Activated naive CD8-positive, alpha-beta T cell treated with anti-CD3 and anti-CD28 coated beads, Interleukin-2, amount 50 U/mL, for 24 hours (primary cell): Measurements from ENCODE around the gene ACSL4.

Experiments
- ATAC-seq: fragments of 150-1000 bp; cut with Tn5 transposase; one replicate; pipeline ENCODE4 v1.10.0; 2021
- DNase-seq: peaks from one replicate; pipeline ENCODE4 v3.0.0; 2021
- H3K27ac Mint-ChIP-seq: one replicate; pipeline ENCODE4 v1.8.0; 2021; ENCODE audit warnings: mild to moderate bottlenecking, mixed read lengths
- H3K27me3 Mint-ChIP-seq: one replicate; pipeline ENCODE4 v1.8.0; 2021; ENCODE audit warnings: mixed read lengths
- H3K36me3 Mint-ChIP-seq: one replicate; pipeline ENCODE4 v1.8.0; 2021; ENCODE audit warnings: low read depth, mixed read lengths
- H3K4me1 Mint-ChIP-seq: one replicate; pipeline ENCODE4 v1.8.0; 2021; ENCODE audit warnings: mixed read lengths
- H3K4me3 Mint-ChIP-seq: one replicate; pipeline ENCODE4 v1.8.0; 2021; ENCODE audit warnings: mild to moderate bottlenecking, moderate library complexity, mixed read lengths
- H3K9me3 Mint-ChIP-seq: one replicate; pipeline ENCODE4 v1.8.0; 2021; ENCODE audit warnings: mixed read lengths

The ACSL4 gene

DNA sequence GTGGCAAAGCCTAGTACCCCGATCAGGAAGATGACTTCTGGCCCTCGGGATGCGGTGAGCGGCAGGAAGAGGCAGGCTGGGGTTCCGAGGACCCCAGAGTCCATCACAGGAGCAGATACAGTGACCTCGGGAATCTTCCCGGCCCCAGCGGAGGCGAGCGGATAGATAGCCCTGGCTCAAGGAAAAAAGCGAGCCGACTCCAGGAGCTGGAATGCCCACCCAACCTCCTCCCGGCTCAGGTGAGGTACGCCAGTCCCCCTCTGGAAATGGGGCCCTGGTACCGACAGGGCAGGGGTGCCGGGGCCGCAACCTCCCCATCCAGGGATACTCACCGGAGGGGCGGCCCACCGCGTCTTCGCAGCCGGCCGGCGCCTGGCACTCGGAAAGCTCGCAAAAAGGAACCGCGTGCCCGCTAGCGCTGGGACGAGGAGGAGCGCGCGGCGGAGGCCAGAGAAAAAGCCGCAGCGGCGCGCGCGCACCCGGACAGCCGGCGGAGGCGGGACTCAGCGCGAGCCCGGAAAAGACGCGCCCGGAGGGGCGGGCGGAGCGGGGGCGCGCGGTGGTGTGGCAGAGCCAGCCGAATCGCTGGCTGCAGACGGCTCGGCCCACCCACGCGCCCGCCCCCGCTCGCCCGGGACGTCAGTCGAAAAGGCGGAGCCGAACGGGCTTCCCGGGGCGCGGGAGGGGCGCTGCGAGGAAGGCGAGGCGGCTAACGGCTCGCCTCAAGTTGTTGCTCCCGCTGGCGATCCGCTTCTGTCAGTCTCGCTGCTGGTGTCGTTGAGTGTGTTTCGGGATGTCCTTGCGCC is at the start of gene ACSL4:
TSS of gene ACSL4 (minus strand) at position 451 of the 806 bp plus-strand sequence. CDS start 49,894 bp downstream, outside the sequence.
- H3K4me3 Mint-ChIP-seq: peak within 1 kb of the TSS; percentile 99
- H3K36me3 Mint-ChIP-seq: peaks cover 30% of the 10 kb centered on the region
- peak within 1 kb of the TSS; percentile 100 for H3K27ac Mint-ChIP-seq
- no peaks in the 10 kb centered on the region for H3K9me3 Mint-ChIP-seq
- H3K27me3 Mint-ChIP-seq: no peaks in the 10 kb centered on the region
- peak; percentile 86 for DNase-seq
- ATAC-seq: peak; percentile 74
- H3K4me1 Mint-ChIP-seq: peaks cover 45% of the 10 kb centered on the region

GRCh38 chrX:109777749-109778148 is 44.7 kb upstream of the ACSL4 start:
- no peak for DNase-seq
- Mint-ChIP-seq H3K4me1 (peaks cover 35% of the 10 kb centered on the region), H3K27me3 (no peaks in the 10 kb centered on the region), H3K36me3 (no peaks in the 10 kb centered on the region), H3K4me3 (no peak overlapping the region), H3K9me3 (no peaks in the 10 kb centered on the region), H3K27ac (no peak overlapping the region)
- ATAC-seq: no peak

DNA sequence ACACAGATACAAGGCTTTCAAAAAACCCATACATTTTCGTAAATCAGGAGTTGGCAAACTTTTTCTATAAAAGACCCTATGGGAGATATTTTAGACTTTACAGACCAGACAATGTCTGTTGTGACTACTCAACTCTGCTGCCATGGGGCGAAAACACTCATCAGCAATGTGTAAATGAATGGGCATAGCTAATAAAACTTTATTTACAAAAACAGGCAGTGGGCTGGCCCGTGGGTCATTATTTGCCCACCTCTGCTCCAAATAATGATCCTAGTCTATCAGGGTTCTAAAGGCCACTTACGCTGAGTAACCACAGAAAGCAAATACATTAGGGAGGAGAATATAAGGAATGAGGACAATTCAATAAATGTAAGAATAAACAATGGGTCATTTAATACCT is 43.9 kb upstream of the ACSL4 start:
- no peaks in the 10 kb centered on the region for H3K36me3 Mint-ChIP-seq
- H3K4me1 Mint-ChIP-seq: peaks cover 28% of the 10 kb centered on the region
- no peaks in the 10 kb centered on the region for H3K9me3 Mint-ChIP-seq
- no peaks in the 10 kb centered on the region for H3K27me3 Mint-ChIP-seq
- no peak overlapping the region for H3K4me3 Mint-ChIP-seq
- no peak overlapping the region for H3K27ac Mint-ChIP-seq
- DNase-seq: no peak
- ATAC-seq: no peak

- no peak for ATAC-seq
- DNase-seq: no peak
- no peaks in the 10 kb centered on the region for H3K36me3 Mint-ChIP-seq
- peaks cover 27% of the 10 kb centered on the region for H3K4me1 Mint-ChIP-seq
- no peaks in the 10 kb centered on the region for H3K9me3 Mint-ChIP-seq
- H3K27me3 Mint-ChIP-seq: no peaks in the 10 kb centered on the region
- H3K27ac Mint-ChIP-seq: no peak overlapping the region
- no peak overlapping the region for H3K4me3 Mint-ChIP-seq
These were observed 43.4 kb upstream of the ACSL4 start for GRCh38 chrX:109776432-109776831.

DNA sequence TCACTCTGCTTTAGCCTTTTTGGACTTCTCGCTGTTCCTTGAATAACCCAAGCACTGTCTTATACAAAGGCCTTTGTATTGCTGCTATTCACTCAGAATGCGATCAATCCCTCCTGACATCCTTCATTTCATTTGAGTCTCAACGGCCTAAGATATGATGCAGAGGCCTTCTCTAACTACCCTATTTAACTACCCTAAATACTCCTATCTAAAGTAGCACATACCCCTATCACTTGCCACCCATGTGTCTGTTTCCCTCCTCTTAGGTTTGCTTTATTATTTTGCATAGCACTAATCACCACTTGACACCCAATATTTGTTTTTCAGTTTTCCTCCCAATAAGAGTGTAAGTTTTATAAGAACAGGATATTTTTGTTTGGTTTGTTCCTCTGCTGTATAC is 42.3 kb upstream of the ACSL4 start:
- no peak overlapping the region for H3K27ac Mint-ChIP-seq
- H3K9me3 Mint-ChIP-seq: no peaks in the 10 kb centered on the region
- no peaks in the 10 kb centered on the region for H3K27me3 Mint-ChIP-seq
- H3K4me3 Mint-ChIP-seq: no peak overlapping the region
- DNase-seq (no peak), ATAC-seq (no peak)
- peaks cover 22% of the 10 kb centered on the region for H3K4me1 Mint-ChIP-seq
- H3K36me3 Mint-ChIP-seq: no peaks in the 10 kb centered on the region

- ATAC-seq (peak; percentile 97), DNase-seq (no peak)
- H3K27me3 Mint-ChIP-seq: no peaks in the 10 kb centered on the region
- peak overlapping the region; percentile 18 for H3K27ac Mint-ChIP-seq
- H3K4me1 Mint-ChIP-seq: peaks cover 22% of the 10 kb centered on the region
- H3K4me3 Mint-ChIP-seq: no peak overlapping the region
- no peaks in the 10 kb centered on the region for H3K9me3 Mint-ChIP-seq
- H3K36me3 Mint-ChIP-seq: no peaks in the 10 kb centered on the region
These were observed 41.6 kb upstream of the ACSL4 start for GRCh38 chrX:109774706-109775105.

DNA sequence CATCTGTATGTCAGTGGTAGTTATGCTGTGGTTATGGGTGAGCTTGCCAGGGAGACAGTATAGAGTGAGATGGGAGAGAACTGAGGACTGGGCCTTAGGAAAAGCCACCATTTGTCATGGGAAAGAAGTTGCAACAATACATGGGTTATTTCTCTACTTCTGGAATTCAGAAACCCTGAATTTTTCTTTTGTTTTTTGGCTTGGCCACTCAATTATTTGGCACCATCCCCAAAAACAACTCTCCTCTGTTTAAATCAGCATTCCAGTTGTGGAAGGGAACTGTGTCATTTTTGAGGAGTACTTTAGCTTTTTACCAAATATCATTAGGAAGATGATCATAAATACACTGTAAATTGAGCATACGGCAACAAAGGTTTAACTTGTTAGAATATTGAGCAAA is 41.1 kb upstream of the ACSL4 start:
- H3K36me3 Mint-ChIP-seq: no peaks in the 10 kb centered on the region
- no peak overlapping the region for H3K4me3 Mint-ChIP-seq
- no peak for ATAC-seq

GRCh38 chrX:109773374-109773773 is 40.3 kb upstream of the ACSL4 start:
- H3K36me3 Mint-ChIP-seq: no peaks in the 10 kb centered on the region
- no peak overlapping the region for H3K4me3 Mint-ChIP-seq
- H3K27ac Mint-ChIP-seq: peak overlapping the region; percentile 56
- DNase-seq (no peak), ATAC-seq (no peak)
- peaks cover 22% of the 10 kb centered on the region for H3K4me1 Mint-ChIP-seq
- peaks cover 5% of the 10 kb centered on the region for H3K9me3 Mint-ChIP-seq
- no peaks in the 10 kb centered on the region for H3K27me3 Mint-ChIP-seq

More for the DNA sequence above, 41.1 kb upstream of the ACSL4 start:
- peak overlapping the region; percentile 59 for H3K27ac Mint-ChIP-seq
- peaks cover 5% of the 10 kb centered on the region for H3K9me3 Mint-ChIP-seq
- DNase-seq: no peak
- H3K27me3 Mint-ChIP-seq: no peaks in the 10 kb centered on the region
- peaks cover 22% of the 10 kb centered on the region for H3K4me1 Mint-ChIP-seq

DNA sequence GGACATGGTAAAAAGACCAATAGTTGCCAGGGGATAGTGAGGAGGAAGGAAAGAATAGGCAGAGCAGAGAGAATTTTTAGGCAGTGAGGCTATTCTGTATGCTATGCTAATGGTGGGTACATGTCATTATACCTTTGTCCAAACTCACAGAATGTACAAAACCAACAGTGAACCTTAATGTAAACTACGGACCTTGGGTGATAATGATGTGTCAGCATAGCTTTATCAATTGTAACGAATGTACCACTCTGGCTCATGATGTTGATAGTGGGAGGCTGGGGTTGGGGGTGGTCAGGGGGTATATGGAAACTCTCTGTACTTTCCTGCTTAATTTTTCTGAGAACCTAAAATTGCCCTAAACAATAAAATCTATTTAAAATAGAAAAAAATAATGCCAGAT is 37.7 kb upstream of the ACSL4 start:
- Mint-ChIP-seq H3K4me3 (no peak overlapping the region), H3K27me3 (peaks cover 2% of the 10 kb centered on the region), H3K27ac (no peak overlapping the region), H3K36me3 (no peaks in the 10 kb centered on the region), H3K9me3 (peaks cover 5% of the 10 kb centered on the region), H3K4me1 (peaks cover 22% of the 10 kb centered on the region)
- ATAC-seq (no peak), DNase-seq (no peak)

- H3K4me1 Mint-ChIP-seq: peaks cover 7% of the 10 kb centered on the region
- no peaks in the 10 kb centered on the region for H3K36me3 Mint-ChIP-seq
- peaks cover 12% of the 10 kb centered on the region for H3K27me3 Mint-ChIP-seq
- H3K9me3 Mint-ChIP-seq: no peaks in the 10 kb centered on the region
- no peak overlapping the region for H3K4me3 Mint-ChIP-seq
- H3K27ac Mint-ChIP-seq: no peak overlapping the region
- ATAC-seq: no peak
- DNase-seq: no peak
These were observed 27.8 kb upstream of the ACSL4 start for GRCh38 chrX:109760922-109761250.

DNA sequence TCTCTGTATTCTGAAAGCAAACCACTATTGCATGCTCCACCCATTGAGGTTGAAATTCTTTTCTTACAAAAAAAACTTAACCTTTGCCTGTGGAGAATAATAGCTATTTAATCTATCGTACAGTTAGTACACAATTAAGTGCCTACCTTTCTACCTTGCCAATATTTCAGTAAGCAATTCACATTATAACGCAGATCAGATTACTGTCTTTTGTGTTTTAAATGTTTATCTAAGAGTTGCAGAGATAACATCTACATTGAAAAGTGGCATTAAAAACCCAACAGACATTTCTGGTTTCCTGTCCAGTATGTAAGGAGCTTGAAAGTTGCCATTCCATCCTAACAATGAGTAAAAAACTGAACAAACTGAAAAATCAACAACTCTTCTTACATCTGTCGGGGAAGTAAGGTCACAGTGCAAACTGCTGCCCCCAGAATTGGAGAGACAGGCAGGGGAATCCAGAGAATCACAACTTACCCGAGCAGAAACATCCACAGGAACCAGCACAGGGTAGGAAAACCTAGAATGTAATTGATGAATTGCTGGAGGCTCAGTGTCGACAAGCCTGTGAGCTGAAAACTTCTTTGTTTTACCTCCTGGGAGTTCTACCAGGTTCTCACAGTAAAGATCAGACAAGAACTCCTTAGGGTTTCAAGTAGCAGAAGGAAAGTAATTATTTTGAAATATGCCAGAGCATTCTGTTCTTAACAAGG is 27.3 kb upstream of the ACSL4 start:
- peaks cover 12% of the 10 kb centered on the region for H3K27me3 Mint-ChIP-seq
- ATAC-seq (no peak), DNase-seq (no peak)
- H3K9me3 Mint-ChIP-seq: peaks cover 3% of the 10 kb centered on the region
- no peak overlapping the region for H3K4me3 Mint-ChIP-seq
- peaks cover 7% of the 10 kb centered on the region for H3K4me1 Mint-ChIP-seq
- no peaks in the 10 kb centered on the region for H3K36me3 Mint-ChIP-seq
- no peak overlapping the region for H3K27ac Mint-ChIP-seq

DNA sequence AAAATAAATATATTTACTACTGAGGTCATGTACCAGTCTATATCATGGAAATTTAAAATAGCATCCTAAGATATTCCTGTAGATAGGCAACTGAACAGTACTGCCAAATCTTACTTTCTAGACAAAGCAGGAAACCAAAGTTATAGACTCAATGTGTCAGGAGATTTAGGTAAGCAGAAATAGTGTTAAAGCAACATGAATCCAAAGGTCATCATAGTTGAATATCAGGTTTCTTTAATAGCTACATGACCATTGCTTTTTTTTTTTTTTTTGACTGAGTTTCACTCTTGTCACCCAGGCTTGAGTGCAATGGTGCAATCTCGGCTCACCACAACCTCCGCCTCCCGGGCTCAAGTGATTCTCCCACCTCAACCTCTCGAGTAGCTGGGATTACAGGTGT is 20.2 kb upstream of the ACSL4 start:
- DNase-seq: no peak
- no peaks in the 10 kb centered on the region for H3K4me1 Mint-ChIP-seq
- ATAC-seq: no peak
- H3K9me3 Mint-ChIP-seq: peaks cover 9% of the 10 kb centered on the region
- no peaks in the 10 kb centered on the region for H3K36me3 Mint-ChIP-seq
- peaks cover 3% of the 10 kb centered on the region for H3K27me3 Mint-ChIP-seq
- H3K4me3 Mint-ChIP-seq: no peak overlapping the region
- no peak overlapping the region for H3K27ac Mint-ChIP-seq

DNA sequence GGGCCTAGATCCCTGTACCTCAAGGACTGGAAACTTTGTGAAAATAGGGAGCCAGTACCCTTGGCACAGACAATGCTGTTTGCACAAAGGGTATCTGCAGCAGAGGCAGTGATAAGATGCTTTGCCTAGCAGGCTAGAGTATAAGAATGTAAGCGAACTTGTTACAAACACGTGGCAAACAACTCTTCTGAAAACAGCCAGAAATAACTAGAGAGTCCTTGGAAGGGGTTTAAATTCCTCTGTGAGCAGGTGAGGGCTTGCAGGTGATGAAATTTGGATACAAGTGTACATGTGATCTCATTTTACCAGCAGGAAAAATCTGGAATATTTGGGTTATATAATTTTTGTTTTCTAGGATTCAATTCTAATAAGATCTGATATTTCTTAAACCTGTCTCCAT is 18.6 kb upstream of the ACSL4 start:
- ATAC-seq (no peak), DNase-seq (no peak)
- Mint-ChIP-seq H3K36me3 (no peaks in the 10 kb centered on the region), H3K4me1 (no peaks in the 10 kb centered on the region), H3K27me3 (peaks cover 3% of the 10 kb centered on the region), H3K4me3 (no peak overlapping the region), H3K27ac (no peak overlapping the region), H3K9me3 (peaks cover 9% of the 10 kb centered on the region)

GRCh38 chrX:109749207-109749606 is 16.1 kb upstream of the ACSL4 start:
- Mint-ChIP-seq H3K9me3 (no peaks in the 10 kb centered on the region), H3K4me1 (no peaks in the 10 kb centered on the region), H3K27me3 (no peaks in the 10 kb centered on the region), H3K27ac (no peak overlapping the region), H3K4me3 (no peak overlapping the region), H3K36me3 (no peaks in the 10 kb centered on the region)
- no peak for DNase-seq
- no peak for ATAC-seq

- DNase-seq (no peak), ATAC-seq (no peak)
- H3K36me3 Mint-ChIP-seq: no peaks in the 10 kb centered on the region
- H3K4me1 Mint-ChIP-seq: no peaks in the 10 kb centered on the region
- no peak overlapping the region for H3K27ac Mint-ChIP-seq
- H3K4me3 Mint-ChIP-seq: no peak overlapping the region
- H3K27me3 Mint-ChIP-seq: no peaks in the 10 kb centered on the region
- H3K9me3 Mint-ChIP-seq: no peaks in the 10 kb centered on the region
These were observed 14.6 kb upstream of the ACSL4 start for GRCh38 chrX:109747681-109748080.
